ENCODE measurements around the gene KCNIP3.

The KCNIP3 gene

DNA sequence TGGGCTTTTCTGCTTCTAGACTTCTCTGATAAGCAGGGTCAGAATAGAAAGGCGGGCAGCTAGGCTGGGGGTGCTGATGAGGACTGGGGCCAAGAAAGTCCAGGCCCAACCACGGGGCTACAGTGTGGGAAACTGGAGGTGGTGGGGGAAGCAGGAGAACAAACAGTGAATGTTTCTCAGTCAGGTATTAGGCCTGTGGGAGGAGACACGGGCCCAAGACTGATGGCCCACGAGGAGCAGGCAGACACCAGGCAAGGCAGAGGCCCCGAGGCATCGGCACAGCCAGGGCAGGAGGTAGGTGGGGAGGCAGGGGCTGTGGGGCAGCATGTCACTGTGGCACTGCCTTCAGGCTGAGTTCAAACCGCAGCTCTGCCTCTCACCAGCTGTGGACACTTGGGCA is 40.7 kb downstream of the KCNIP3 start:
- no peak overlapping the region for H3K4me3 ChIP-seq (ENCODE audit: low read length)
- no peak overlapping the region for H3K9ac ChIP-seq (ENCODE audit: low read length)
- no peaks in the 10 kb centered on the region for H3K79me2 ChIP-seq (ENCODE audit: control insufficient read depth, insufficient read depth, low read length)
- H2BK5ac ChIP-seq (ENCODE audit: low read length) = no peak overlapping the region
- H3K36me3 ChIP-seq (ENCODE audit: control insufficient read depth, insufficient read depth, low read length) = no peaks in the 10 kb centered on the region
- H2BK15ac ChIP-seq (replicated peaks; ENCODE audit: low read depth) = no peak overlapping the region
- no peak overlapping the region for H2BK120ac ChIP-seq (ENCODE audit: low read depth, low read length)
- WGBS (ENCODE audit: extremely low coverage, insufficient coverage, low lambda C conversion rate) = no CpG with 5 or more reads among the region's 7 CpGs
- DNase-seq = no peak
- H3K4me2 ChIP-seq (ENCODE audit: low read length) = no peak overlapping the region
- no peaks in the 10 kb centered on the region for H3K27me3 ChIP-seq (ENCODE audit: insufficient read depth, low read length, poor library complexity)
- H4K8ac ChIP-seq (ENCODE audit: low read depth, low read length) = no peak overlapping the region
- H4K5ac ChIP-seq (ENCODE audit: low read length) = no peak overlapping the region
- H3K56ac ChIP-seq (ENCODE audit: low read length) = no peak overlapping the region
- no peak overlapping the region for H3K18ac ChIP-seq (ENCODE audit: low read length)
- no peak overlapping the region for H2AK5ac ChIP-seq (ENCODE audit: low read length)
- H3K23ac ChIP-seq (ENCODE audit: low read length) = no peak overlapping the region
- H3K4me1 ChIP-seq (ENCODE audit: control insufficient read depth, low read depth, low read length) = no peaks in the 10 kb centered on the region
- no peak overlapping the region for H3K4ac ChIP-seq (ENCODE audit: low read depth, low read length)
- H3K79me1 ChIP-seq (ENCODE audit: low read length) = no peaks in the 10 kb centered on the region
- H3K27ac ChIP-seq (ENCODE audit: low read depth, low read length) = no peak overlapping the region

DNA sequence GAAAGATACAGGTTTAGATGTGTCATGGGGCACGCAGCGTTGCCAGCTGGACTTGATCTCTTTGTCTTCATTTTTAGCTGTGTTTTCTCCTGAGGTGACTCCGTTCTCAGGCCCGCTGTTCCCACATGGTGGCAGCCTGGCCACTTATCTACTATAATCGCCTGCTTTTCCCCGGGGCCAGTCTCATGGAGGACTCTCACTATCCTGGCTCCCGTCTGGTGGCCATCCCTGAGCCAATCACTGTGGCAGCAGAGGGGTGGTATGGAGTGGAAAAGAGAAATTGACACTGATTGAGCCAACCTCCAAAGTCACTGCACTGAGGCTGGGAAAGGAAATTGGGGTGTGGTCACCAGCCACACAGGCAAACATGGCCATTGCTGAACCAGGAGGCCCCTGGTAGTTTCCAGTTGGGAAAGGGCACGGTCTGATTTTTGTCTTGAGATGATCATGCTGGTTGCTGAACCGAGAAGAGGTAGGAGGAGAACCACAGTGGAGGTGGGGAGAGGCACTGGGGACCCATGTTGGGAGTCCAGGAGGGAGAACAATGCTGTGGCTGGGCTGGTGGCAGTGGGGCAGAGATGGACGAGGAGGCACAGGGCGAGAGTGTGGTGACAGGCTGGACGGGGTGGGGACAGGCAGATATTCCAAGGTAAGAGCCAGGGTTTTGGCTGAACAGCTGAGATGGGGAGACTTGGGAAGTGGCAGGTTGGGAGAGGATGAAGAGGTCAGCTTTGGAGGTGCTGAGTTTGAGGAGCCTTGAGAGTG is 45.6 kb downstream of the KCNIP3 start:
- peaks cover 12% of the 10 kb centered on the region for H3K27me3 ChIP-seq (ENCODE audit: insufficient read depth, low read length, poor library complexity)
- no peak overlapping the region for H3K18ac ChIP-seq (ENCODE audit: low read length)
- no peak overlapping the region for H4K8ac ChIP-seq (ENCODE audit: low read depth, low read length)
- H2BK15ac ChIP-seq (replicated peaks; ENCODE audit: low read depth) = no peak overlapping the region
- no peak overlapping the region for H4K5ac ChIP-seq (ENCODE audit: low read length)
- H3K4me3 ChIP-seq (ENCODE audit: low read length) = no peak overlapping the region
- DNase-seq = no peak
- whole genome bisulfite sequencing (ENCODE audit: extremely low coverage, insufficient coverage, low lambda C conversion rate) = no CpG with 5 or more reads among the region's 12 CpGs
- H3K4ac ChIP-seq (ENCODE audit: low read depth, low read length) = no peak overlapping the region
- no peak overlapping the region for H3K56ac ChIP-seq (ENCODE audit: low read length)
- no peaks in the 10 kb centered on the region for H3K79me1 ChIP-seq (ENCODE audit: low read length)
- no peaks in the 10 kb centered on the region for H3K4me1 ChIP-seq (ENCODE audit: control insufficient read depth, low read depth, low read length)
- no peak overlapping the region for H2BK120ac ChIP-seq (ENCODE audit: low read depth, low read length)
- H3K23ac ChIP-seq (ENCODE audit: low read length) = no peak overlapping the region
- no peaks in the 10 kb centered on the region for H3K36me3 ChIP-seq (ENCODE audit: control insufficient read depth, insufficient read depth, low read length)
- no peak overlapping the region for H2BK5ac ChIP-seq (ENCODE audit: low read length)
- H2AK5ac ChIP-seq (ENCODE audit: low read length) = no peak overlapping the region
- no peak overlapping the region for H3K4me2 ChIP-seq (ENCODE audit: low read length)
- H3K27ac ChIP-seq (ENCODE audit: low read depth, low read length) = no peak overlapping the region
- no peaks in the 10 kb centered on the region for H3K79me2 ChIP-seq (ENCODE audit: control insufficient read depth, insufficient read depth, low read length)
- H3K9ac ChIP-seq (ENCODE audit: low read length) = no peak overlapping the region

DNA sequence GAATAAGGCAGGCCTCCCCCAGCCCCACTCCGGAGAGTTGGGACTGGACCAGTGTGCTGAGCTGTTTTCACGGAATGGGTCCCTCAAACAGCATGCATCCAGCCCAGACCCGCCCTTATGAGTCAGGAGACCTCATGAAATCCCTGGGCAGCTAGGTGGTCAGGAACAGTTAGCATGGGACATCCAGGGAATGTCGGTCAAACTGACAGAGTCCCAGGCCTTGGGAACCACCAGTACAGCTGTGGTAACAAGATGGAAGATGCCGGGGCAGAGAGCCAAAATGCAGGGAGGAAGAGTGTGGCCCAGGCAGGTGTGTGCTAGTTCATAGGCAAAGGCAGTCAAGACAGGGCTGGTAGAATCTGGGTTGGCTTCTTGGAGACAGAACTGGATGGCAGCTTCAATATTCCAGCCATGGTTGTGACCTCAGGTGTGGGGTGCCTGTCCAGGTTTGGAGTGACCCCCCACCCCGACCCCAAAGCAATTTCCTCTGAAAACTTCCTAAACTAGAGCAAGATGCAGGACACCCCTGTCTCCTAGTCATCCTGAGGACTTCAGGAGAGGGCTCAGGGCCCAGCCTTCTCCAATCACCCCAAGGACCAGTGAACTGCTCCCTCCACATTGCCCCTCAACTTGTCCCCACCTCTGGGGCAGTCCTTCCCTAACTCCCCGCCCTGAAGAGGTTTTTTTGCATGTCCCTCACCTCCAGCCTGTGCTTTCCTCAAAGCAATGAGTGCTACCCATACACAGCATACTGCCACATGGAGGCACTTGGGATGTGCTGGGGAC is 46.5 kb downstream of the KCNIP3 start:
- H3K27me3 ChIP-seq (ENCODE audit: insufficient read depth, low read length, poor library complexity) = peaks cover 12% of the 10 kb centered on the region
- H3K4me2 ChIP-seq (ENCODE audit: low read length) = no peak overlapping the region
- no peaks in the 10 kb centered on the region for H3K4me1 ChIP-seq (ENCODE audit: control insufficient read depth, low read depth, low read length)
- no peak overlapping the region for H3K18ac ChIP-seq (ENCODE audit: low read length)
- no peak overlapping the region for H3K27ac ChIP-seq (ENCODE audit: low read depth, low read length)
- no peaks in the 10 kb centered on the region for H3K36me3 ChIP-seq (ENCODE audit: control insufficient read depth, insufficient read depth, low read length)
- no peaks in the 10 kb centered on the region for H3K79me2 ChIP-seq (ENCODE audit: control insufficient read depth, insufficient read depth, low read length)
- no CpG with 5 or more reads among the region's 7 CpGs for WGBS (ENCODE audit: extremely low coverage, insufficient coverage, low lambda C conversion rate)
- no peak overlapping the region for H4K8ac ChIP-seq (ENCODE audit: low read depth, low read length)
- no peak overlapping the region for H2BK120ac ChIP-seq (ENCODE audit: low read depth, low read length)
- no peak overlapping the region for H3K4ac ChIP-seq (ENCODE audit: low read depth, low read length)
- DNase-seq = no peak
- no peak overlapping the region for H2AK5ac ChIP-seq (ENCODE audit: low read length)
- no peak overlapping the region for H3K56ac ChIP-seq (ENCODE audit: low read length)
- H2BK15ac ChIP-seq (replicated peaks; ENCODE audit: low read depth) = no peak overlapping the region
- H3K4me3 ChIP-seq (ENCODE audit: low read length) = no peak overlapping the region
- no peak overlapping the region for H2BK5ac ChIP-seq (ENCODE audit: low read length)
- no peak overlapping the region for H3K9ac ChIP-seq (ENCODE audit: low read length)
- no peak overlapping the region for H4K5ac ChIP-seq (ENCODE audit: low read length)
- no peak overlapping the region for H3K23ac ChIP-seq (ENCODE audit: low read length)
- H3K79me1 ChIP-seq (ENCODE audit: low read length) = no peaks in the 10 kb centered on the region

DNA sequence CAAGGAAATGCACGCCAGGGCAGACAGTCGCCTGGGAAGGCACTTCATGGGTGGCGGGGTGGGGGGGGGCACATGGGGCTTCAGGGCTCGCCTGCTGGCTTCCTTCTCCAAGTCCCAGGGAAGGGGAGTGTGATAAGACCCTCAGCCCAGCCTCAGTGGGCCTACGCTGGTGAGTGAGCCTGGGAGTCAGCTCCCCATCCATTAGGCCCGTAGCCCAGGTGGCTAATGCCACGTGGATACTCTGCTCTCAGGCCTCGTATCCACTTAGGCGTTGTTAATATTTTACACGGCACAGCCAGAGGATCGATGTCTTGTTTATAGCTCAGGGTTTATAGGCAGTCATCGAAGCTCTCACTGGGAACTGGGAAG is 47.1 kb downstream of the KCNIP3 start:
- no peak overlapping the region for H3K18ac ChIP-seq (ENCODE audit: low read length)
- H3K4me2 ChIP-seq (ENCODE audit: low read length) = no peak overlapping the region
- WGBS (ENCODE audit: extremely low coverage, insufficient coverage, low lambda C conversion rate) = no CpG with 5 or more reads among the region's 12 CpGs
- H2BK5ac ChIP-seq (ENCODE audit: low read length) = no peak overlapping the region
- H3K4me3 ChIP-seq (ENCODE audit: low read length) = no peak overlapping the region
- no peak overlapping the region for H2AK5ac ChIP-seq (ENCODE audit: low read length)
- no peak overlapping the region for H3K9ac ChIP-seq (ENCODE audit: low read length)
- H3K27ac ChIP-seq (ENCODE audit: low read depth, low read length) = no peak overlapping the region
- H3K36me3 ChIP-seq (ENCODE audit: control insufficient read depth, insufficient read depth, low read length) = no peaks in the 10 kb centered on the region
- DNase-seq = no peak
- no peak overlapping the region for H2BK15ac ChIP-seq (replicated peaks; ENCODE audit: low read depth)
- peaks cover 12% of the 10 kb centered on the region for H3K27me3 ChIP-seq (ENCODE audit: insufficient read depth, low read length, poor library complexity)
- no peak overlapping the region for H3K23ac ChIP-seq (ENCODE audit: low read length)
- no peak overlapping the region for H3K56ac ChIP-seq (ENCODE audit: low read length)
- no peak overlapping the region for H2BK120ac ChIP-seq (ENCODE audit: low read depth, low read length)
- no peaks in the 10 kb centered on the region for H3K4me1 ChIP-seq (ENCODE audit: control insufficient read depth, low read depth, low read length)
- H4K8ac ChIP-seq (ENCODE audit: low read depth, low read length) = no peak overlapping the region
- no peak overlapping the region for H4K5ac ChIP-seq (ENCODE audit: low read length)
- H3K4ac ChIP-seq (ENCODE audit: low read depth, low read length) = no peak overlapping the region
- H3K79me2 ChIP-seq (ENCODE audit: control insufficient read depth, insufficient read depth, low read length) = no peaks in the 10 kb centered on the region
- H3K79me1 ChIP-seq (ENCODE audit: low read length) = no peaks in the 10 kb centered on the region

DNA sequence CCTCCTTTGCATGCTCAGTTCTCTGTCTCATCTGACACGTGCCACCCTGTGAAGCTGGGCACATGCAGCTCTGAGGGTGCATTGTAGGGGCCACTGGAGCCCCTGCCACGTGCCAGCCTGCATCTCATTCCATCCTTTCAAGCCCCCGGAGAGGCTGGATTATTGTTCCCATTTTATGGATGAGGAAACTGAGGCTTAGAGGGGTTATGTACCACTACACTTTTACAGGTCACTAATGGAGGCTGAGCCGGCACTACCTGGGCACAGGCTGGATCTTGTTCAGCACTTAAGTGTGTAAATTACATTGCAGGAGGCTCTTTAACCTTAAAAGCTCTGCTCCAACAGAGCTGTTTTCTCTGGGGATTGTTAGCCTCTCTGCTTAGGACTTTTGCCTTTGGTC is 47.5 kb downstream of the KCNIP3 start:
- no peak overlapping the region for H3K9ac ChIP-seq (ENCODE audit: low read length)
- no peak overlapping the region for H3K4me2 ChIP-seq (ENCODE audit: low read length)
- H3K4ac ChIP-seq (ENCODE audit: low read depth, low read length) = no peak overlapping the region
- H3K79me1 ChIP-seq (ENCODE audit: low read length) = no peaks in the 10 kb centered on the region
- no peak overlapping the region for H3K23ac ChIP-seq (ENCODE audit: low read length)
- no peak overlapping the region for H4K8ac ChIP-seq (ENCODE audit: low read depth, low read length)
- H2AK5ac ChIP-seq (ENCODE audit: low read length) = no peak overlapping the region
- no peak overlapping the region for H3K27ac ChIP-seq (ENCODE audit: low read depth, low read length)
- H3K18ac ChIP-seq (ENCODE audit: low read length) = no peak overlapping the region
- WGBS (ENCODE audit: extremely low coverage, insufficient coverage, low lambda C conversion rate) = no CpG with 5 or more reads among the region's 4 CpGs
- no peak overlapping the region for H3K4me3 ChIP-seq (ENCODE audit: low read length)
- no peak overlapping the region for H2BK5ac ChIP-seq (ENCODE audit: low read length)
- no peak for DNase-seq
- no peaks in the 10 kb centered on the region for H3K4me1 ChIP-seq (ENCODE audit: control insufficient read depth, low read depth, low read length)
- peaks cover 12% of the 10 kb centered on the region for H3K27me3 ChIP-seq (ENCODE audit: insufficient read depth, low read length, poor library complexity)
- H2BK15ac ChIP-seq (replicated peaks; ENCODE audit: low read depth) = no peak overlapping the region
- H3K36me3 ChIP-seq (ENCODE audit: control insufficient read depth, insufficient read depth, low read length) = no peaks in the 10 kb centered on the region
- H3K56ac ChIP-seq (ENCODE audit: low read length) = no peak overlapping the region
- no peaks in the 10 kb centered on the region for H3K79me2 ChIP-seq (ENCODE audit: control insufficient read depth, insufficient read depth, low read length)
- no peak overlapping the region for H2BK120ac ChIP-seq (ENCODE audit: low read depth, low read length)
- no peak overlapping the region for H4K5ac ChIP-seq (ENCODE audit: low read length)
